Testis (tissue), 2 donors: ENCODE measurements around the gene ZNF525.

Experiments used
- POLR2A ChIP-seq: fragments of 450-650 bp; IDR thresholded peaks from one replicate; pipeline ENCODE4 v1.6.1; 2017; ENCODE audit warnings: antibody characterized with exemption, mild to moderate bottlenecking, moderate library complexity
- TF ChIP-seq, protein P1 (sequence below), 3 experiments: fragments of 450-650 bp in 2 of 3; fragments of 200-600 bp in 1 of 3; sonication (generic) in 1 of 3; IDR thresholded peaks; one replicate each; pipeline ENCODE4 v1.5.1; 2016 to 2019; ENCODE audit warnings: antibody characterized with exemption in 3 of 3, mild to moderate bottlenecking in 2 of 3, moderate library complexity in 1 of 3

DNA sequence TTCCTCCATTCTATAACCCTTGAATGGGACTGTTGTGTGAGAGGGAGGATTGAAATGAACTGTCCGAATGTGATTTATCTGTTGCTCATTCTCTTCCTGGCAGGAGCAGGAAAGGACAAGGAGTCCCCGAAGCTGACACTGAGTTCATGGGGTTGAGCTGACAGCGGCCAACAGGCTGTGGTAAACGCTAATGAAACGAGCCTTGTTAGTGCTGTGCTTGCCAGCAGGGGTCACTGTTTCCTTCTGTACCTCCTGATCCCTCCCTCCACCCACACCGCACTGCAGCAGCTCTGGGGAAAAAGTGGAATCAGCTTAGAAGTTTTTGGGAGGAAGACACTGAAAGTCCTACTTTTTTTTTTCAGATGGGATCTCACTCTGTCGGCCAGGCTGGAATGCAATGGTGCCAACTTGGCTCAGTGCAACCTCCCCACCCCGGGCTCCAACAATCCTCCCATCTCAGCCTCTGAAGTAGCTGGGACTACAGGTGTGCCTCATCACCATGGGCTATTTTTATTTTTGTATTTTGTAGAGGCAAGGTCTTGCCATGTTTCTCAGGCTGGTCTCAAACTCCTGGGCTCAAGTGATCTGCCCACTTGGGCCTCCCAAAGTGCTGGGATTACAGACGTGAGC is 59.6 kb downstream of the ZNF525 start:
- TF ChIP-seq, protein P1, sequence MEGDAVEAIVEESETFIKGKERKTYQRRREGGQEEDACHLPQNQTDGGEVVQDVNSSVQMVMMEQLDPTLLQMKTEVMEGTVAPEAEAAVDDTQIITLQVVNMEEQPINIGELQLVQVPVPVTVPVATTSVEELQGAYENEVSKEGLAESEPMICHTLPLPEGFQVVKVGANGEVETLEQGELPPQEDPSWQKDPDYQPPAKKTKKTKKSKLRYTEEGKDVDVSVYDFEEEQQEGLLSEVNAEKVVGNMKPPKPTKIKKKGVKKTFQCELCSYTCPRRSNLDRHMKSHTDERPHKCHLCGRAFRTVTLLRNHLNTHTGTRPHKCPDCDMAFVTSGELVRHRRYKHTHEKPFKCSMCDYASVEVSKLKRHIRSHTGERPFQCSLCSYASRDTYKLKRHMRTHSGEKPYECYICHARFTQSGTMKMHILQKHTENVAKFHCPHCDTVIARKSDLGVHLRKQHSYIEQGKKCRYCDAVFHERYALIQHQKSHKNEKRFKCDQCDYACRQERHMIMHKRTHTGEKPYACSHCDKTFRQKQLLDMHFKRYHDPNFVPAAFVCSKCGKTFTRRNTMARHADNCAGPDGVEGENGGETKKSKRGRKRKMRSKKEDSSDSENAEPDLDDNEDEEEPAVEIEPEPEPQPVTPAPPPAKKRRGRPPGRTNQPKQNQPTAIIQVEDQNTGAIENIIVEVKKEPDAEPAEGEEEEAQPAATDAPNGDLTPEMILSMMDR (IDR thresholded peaks at IDR 0.05) = peak; percentile 21 to 78 (median 67)
- no peak for TF ChIP-seq POLR2A
